ENCODE results near the gene MOSPD3.

DNA sequence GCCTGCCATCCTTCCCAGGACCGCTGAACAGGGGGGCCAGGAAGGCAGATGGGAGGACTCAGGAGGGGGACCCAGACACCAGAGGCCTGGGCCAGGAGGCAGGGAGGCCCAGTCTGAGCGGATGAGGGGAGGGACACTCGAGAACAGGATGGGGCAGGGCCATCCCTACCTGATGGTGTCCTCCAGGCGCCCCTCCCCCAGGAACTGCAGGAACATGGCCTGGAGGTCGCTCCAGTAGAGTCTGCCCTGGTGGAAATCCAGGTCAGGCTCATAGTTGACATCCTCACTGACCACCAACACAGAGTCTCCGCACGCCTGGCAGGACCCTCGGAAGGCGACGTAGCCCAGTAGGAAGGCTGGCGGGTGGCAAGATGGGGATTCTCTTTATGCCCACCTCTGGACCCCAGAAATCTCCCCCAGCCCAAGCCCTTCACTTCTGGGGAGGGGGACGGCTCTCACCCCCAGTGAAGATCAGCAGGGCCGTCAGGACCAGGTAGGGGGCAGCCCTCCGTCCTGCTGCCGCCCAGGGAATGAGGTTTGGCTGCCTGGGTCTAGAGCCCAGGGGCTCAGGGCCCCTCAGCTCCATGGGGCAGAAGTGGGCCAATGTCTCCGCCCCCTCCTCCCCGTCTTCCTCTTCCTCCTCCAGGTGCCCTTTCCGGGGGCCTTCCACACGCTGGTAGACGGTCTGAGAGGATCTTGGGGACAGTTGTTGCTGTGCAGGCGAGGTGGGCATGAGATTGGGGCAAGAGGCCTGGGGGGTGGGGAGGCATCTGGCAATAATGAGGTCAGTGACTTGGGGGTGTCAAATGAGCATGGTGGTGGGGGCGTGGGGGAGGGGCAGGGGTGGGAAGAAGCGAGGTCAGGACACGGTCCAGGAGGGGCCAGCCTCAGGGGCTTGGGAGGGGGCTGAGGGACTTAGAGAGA lies 28.4 kb downstream of the MOSPD3 start:
- TF ChIP-seq, protein P1, sequence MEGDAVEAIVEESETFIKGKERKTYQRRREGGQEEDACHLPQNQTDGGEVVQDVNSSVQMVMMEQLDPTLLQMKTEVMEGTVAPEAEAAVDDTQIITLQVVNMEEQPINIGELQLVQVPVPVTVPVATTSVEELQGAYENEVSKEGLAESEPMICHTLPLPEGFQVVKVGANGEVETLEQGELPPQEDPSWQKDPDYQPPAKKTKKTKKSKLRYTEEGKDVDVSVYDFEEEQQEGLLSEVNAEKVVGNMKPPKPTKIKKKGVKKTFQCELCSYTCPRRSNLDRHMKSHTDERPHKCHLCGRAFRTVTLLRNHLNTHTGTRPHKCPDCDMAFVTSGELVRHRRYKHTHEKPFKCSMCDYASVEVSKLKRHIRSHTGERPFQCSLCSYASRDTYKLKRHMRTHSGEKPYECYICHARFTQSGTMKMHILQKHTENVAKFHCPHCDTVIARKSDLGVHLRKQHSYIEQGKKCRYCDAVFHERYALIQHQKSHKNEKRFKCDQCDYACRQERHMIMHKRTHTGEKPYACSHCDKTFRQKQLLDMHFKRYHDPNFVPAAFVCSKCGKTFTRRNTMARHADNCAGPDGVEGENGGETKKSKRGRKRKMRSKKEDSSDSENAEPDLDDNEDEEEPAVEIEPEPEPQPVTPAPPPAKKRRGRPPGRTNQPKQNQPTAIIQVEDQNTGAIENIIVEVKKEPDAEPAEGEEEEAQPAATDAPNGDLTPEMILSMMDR (IDR thresholded peaks at IDR 0.05), result no peak
- TF ChIP-seq POLR2A (IDR thresholded peaks at IDR 0.05), result no peak
- TF ChIP-seq EP300 (IDR thresholded peaks at IDR 0.05; ENCODE audit: low read depth), result no peak
